ENCODE measurements around the gene CYFIP1. TPM values are rescaled to one million over a fixed set of nuclear protein-coding genes. Genes with fewer than 3 reads are reported as not detected.
A peak's percentile ranks its signal among the peaks of the same experiment; 100 is the strongest.

Gene CYFIP1
- total and polyA plus RNA-seq, 9 of the 15 experiments (the other 6 are each of a cell fraction or from before 2014, with no cell fraction given), result 3.8 to 59.8 (median 28.3) TPM

DNA sequence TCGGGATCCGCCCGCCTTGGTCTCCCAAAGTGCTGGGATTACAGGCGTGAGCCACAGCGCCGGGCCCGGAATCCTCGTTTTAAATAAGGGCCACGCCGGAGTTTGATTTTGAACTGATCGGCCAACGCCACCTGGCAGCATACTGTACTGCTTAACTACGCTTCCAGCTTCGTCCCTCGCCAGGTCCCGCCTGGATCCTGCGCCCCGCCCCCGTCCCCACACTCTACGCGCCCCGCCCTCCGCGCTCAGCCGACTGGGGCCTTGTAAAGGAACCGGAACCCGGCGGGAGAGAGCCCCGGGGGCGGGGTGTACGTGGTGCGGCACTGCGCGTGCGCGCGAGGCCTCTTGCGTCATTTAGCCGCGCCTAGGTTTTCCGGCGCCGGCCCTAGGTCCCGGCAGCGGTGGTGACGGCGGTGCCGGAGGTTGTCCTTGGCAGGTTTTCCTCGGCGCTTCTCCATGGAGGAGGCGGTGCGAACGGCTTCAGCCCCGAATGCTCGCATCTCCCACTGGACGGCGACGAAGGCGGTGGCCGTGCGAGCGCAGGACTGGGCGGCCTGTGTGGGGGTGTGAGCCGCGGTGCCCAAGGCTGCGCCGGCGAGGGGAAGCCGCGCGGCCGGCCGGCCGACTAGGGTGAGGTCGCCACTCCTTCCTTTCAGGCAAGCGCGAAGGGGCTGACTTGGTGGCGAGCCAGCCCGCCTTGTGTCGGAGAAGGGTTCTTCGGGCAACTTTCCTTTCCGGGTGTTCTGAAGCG lies 141.7 kb downstream of the CYFIP1 start, which contains the start of gene NIPA2 (continued):
- TF ChIP-seq, protein P1, sequence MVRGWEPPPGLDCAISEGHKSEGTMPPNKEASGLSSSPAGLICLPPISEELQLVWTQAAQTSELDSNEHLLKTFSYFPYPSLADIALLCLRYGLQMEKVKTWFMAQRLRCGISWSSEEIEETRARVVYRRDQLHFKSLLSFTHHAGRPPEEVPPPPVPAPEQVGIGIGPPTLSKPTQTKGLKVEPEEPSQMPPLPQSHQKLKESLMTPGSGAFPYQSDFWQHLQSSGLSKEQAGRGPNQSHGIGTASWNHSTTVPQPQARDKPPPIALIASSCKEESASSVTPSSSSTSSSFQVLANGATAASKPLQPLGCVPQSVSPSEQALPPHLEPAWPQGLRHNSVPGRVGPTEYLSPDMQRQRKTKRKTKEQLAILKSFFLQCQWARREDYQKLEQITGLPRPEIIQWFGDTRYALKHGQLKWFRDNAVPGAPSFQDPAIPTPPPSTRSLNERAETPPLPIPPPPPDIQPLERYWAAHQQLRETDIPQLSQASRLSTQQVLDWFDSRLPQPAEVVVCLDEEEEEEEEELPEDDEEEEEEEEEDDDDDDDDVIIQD (CRISPR knock-in tag; IDR thresholded peaks at IDR 0.05), result 0 out of 2 replicates have a peak, but pooled peaks have one; percentile 19
- TF ChIP-seq FOXM1 (IDR thresholded peaks at IDR 0.05; ENCODE audit: low read depth) (0 out of 2 replicates have a peak, but pooled peaks have one; percentile 42), FOXM1 (CRISPR knock-in tag; IDR thresholded peaks at IDR 0.05; ENCODE audit: low read depth) (no peak), TAF9B (IDR thresholded peaks at IDR 0.05; ENCODE audit: partially characterized antibody) (peak; percentile 41), ETV1 (tag; conservative IDR thresholded peaks at IDR 0.05; ENCODE audit: low read depth) (no peak), ZNF133 (CRISPR knock-in tag; IDR thresholded peaks at IDR 0.05) (no peak), TEAD1 (CRISPR knock-in tag; IDR thresholded peaks at IDR 0.05) (0 out of 4 replicates have a peak, but pooled peaks of 1 of the 2 experiments have one; percentile 50), SRSF3 (IDR thresholded peaks at IDR 0.05; ENCODE audit: insufficient read depth, low read length) (no peak), TOE1 (IDR thresholded peaks at IDR 0.05; ENCODE audit: borderline replicate concordance) (peak; percentile 44; the same call in 1 of the 2 replicates), TOE1 (CRISPR knock-in tag; IDR thresholded peaks at IDR 0.05; ENCODE audit: borderline replicate concordance, low read depth) (no peak), ESRRA (IDR thresholded peaks at IDR 0.05; ENCODE audit: borderline replicate concordance, low read depth) (peak; percentile 80), RAD21 (CRISPR knock-in tag; conservative IDR thresholded peaks at IDR 0.05 in 1 of 2, IDR thresholded peaks at IDR 0.05 in 1 of 2) (peak; percentile 19 to 32; a peak in 1 of 4 replicates), POLR2H (tag; IDR thresholded peaks at IDR 0.05; ENCODE audit: low read depth) (peak; percentile 94), POU5F1 (IDR thresholded peaks at IDR 0.05; ENCODE audit: borderline replicate concordance, low read depth, low read length, partially characterized antibody) (peak; percentile 35), POLR2G (IDR thresholded peaks at IDR 0.05; ENCODE audit: low read depth, low read length) (peak; percentile 98), RBBP5 (IDR thresholded peaks at IDR 0.05; ENCODE audit: borderline replicate concordance, insufficient read depth, low read length, poor library complexity, severe bottlenecking) (peak; percentile 99), YY1 (IDR thresholded peaks at IDR 0.05; ENCODE audit: borderline replicate concordance in 1 of 3, control insufficient read depth in 1 of 3, extremely low read depth in 1 of 3, insufficient read depth in 3 of 3, insufficient read length in 1 of 3, insufficient replicate concordance in 2 of 3, low read depth in 1 of 3, low read length in 2 of 3) (peak in 2 of 3 experiments; percentile 43 to 79), ZFX (CRISPR knock-in tag; IDR thresholded peaks at IDR 0.05) (peak; percentile 90)
- TF ChIP-seq, protein P2, sequence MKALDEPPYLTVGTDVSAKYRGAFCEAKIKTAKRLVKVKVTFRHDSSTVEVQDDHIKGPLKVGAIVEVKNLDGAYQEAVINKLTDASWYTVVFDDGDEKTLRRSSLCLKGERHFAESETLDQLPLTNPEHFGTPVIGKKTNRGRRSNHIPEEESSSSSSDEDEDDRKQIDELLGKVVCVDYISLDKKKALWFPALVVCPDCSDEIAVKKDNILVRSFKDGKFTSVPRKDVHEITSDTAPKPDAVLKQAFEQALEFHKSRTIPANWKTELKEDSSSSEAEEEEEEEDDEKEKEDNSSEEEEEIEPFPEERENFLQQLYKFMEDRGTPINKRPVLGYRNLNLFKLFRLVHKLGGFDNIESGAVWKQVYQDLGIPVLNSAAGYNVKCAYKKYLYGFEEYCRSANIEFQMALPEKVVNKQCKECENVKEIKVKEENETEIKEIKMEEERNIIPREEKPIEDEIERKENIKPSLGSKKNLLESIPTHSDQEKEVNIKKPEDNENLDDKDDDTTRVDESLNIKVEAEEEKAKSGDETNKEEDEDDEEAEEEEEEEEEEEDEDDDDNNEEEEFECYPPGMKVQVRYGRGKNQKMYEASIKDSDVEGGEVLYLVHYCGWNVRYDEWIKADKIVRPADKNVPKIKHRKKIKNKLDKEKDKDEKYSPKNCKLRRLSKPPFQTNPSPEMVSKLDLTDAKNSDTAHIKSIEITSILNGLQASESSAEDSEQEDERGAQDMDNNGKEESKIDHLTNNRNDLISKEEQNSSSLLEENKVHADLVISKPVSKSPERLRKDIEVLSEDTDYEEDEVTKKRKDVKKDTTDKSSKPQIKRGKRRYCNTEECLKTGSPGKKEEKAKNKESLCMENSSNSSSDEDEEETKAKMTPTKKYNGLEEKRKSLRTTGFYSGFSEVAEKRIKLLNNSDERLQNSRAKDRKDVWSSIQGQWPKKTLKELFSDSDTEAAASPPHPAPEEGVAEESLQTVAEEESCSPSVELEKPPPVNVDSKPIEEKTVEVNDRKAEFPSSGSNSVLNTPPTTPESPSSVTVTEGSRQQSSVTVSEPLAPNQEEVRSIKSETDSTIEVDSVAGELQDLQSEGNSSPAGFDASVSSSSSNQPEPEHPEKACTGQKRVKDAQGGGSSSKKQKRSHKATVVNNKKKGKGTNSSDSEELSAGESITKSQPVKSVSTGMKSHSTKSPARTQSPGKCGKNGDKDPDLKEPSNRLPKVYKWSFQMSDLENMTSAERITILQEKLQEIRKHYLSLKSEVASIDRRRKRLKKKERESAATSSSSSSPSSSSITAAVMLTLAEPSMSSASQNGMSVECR (CRISPR knock-in tag; IDR thresholded peaks at IDR 0.05), result peak; percentile 87

Data from K562 (cell line).